Suprapubic skin (tissue), 4 donors: Measurements from ENCODE around the gene YARS2. TPM values are rescaled to one million over a fixed set of nuclear protein-coding genes. Genes with fewer than 3 reads are reported as not detected.

Source experiments
- DNase-seq, 2 donors: peaks; one replicate each; pipeline ENCODE4 v3.0.0-alpha.2; 2019; ENCODE audit warnings: low spot score in 2 of 2
- H3K27ac ChIP-seq: fragments of 200-600 bp; sonication (generic); one replicate; pipeline ENCODE4 v1.5.1; 2019
- H3K27me3 ChIP-seq: fragments of 200-600 bp; sonication (generic); one replicate; pipeline ENCODE4 v1.5.1; 2019
- H3K36me3 ChIP-seq: fragments of 200-600 bp; sonication (generic); one replicate; pipeline ENCODE4 v1.5.1; 2019
- H3K4me1 ChIP-seq: fragments of 200-600 bp; sonication (generic); one replicate; pipeline ENCODE4 v1.5.1; 2019
- H3K4me3 ChIP-seq: fragments of 200-600 bp; sonication (generic); one replicate; pipeline ENCODE4 v1.5.1; 2019; ENCODE audit warnings: mild to moderate bottlenecking
- H3K9me3 ChIP-seq: fragments of 200-600 bp; sonication (generic); one replicate; pipeline ENCODE4 v1.5.1; 2019
- CTCF ChIP-seq, 2 donors: fragments of 200-600 bp in 1 of 2; fragments of 450-650 bp in 1 of 2; sonication (generic) in 1 of 2; IDR thresholded peaks; one replicate each; pipeline ENCODE4 v1.5.1; 2016 to 2019; ENCODE audit warnings: antibody characterized with exemption in 2 of 2, mild to moderate bottlenecking in 1 of 2, moderate library complexity in 1 of 2
- EP300 ChIP-seq: sonication (generic); formaldehyde crosslinking; IDR thresholded peaks from one replicate; pipeline ENCODE4 v1.6.1; 2017; ENCODE audit warnings: antibody characterized with exemption
- POLR2A ChIP-seq, 2 donors: fragments of 450-650 bp; IDR thresholded peaks; one replicate each; pipeline ENCODE4 v1.6.1; 2017; ENCODE audit warnings: antibody characterized with exemption in 2 of 2, mild to moderate bottlenecking in 2 of 2, moderate library complexity in 2 of 2
- POLR2AphosphoS5 ChIP-seq, 3 donors: sonication (generic); formaldehyde crosslinking; IDR thresholded peaks; one replicate each; pipeline ENCODE4 v1.6.1; 2017; ENCODE audit warnings: antibody characterized with exemption in 3 of 3
- WGBS: methylation state at CpG from one replicate; pipeline ENCODE4 v1.1.5; 2018; 5-methylcytosine and 5-hydroxymethylcytosine counted together
- total RNA-seq, 4 donors: library from RNA; depleted of rRNA; stranded (reverse); fragments of >200 nt; gene quantifications; one replicate each; pipeline ENCODE4 v1.1.0, GENCODE V29; 2016

The YARS2 gene
- total RNA-seq, 4 donors from 2014 or later: 17.1 to 26.5 (median 23.1) TPM

- Histone ChIP-seq H3K27me3 (no peaks in the 10 kb centered on the region), H3K9me3 (no peaks in the 10 kb centered on the region), H3K4me3 (no peak overlapping the region), H3K4me1 (no peaks in the 10 kb centered on the region), H3K36me3 (peaks cover 79% of the 10 kb centered on the region), H3K27ac (no peak overlapping the region)
- WGBS: 97% methylated on average over 2 of the region's 2 CpGs
- no peak for DNase-seq
- TF ChIP-seq EP300: no peak
- TF ChIP-seq CTCF (IDR thresholded peaks at IDR 0.05): no peak
- TF ChIP-seq POLR2A (IDR thresholded peaks at IDR 0.05): no peak
- TF ChIP-seq POLR2AphosphoS5 (IDR thresholded peaks at IDR 0.05): no peak
These were observed 16.4 kb downstream of the YARS2 start for GRCh38 chr12:32739279-32739678.

GRCh38 chr12:32737715-32738114, 18.0 kb downstream of the YARS2 start:
- 99% methylated on average over 2 of the region's 2 CpGs for WGBS
- H3K9me3 ChIP-seq: no peaks in the 10 kb centered on the region
- H3K36me3 ChIP-seq: peaks cover 76% of the 10 kb centered on the region
- H3K4me3 ChIP-seq: no peak overlapping the region
- no peak for DNase-seq
- H3K27me3 ChIP-seq: no peaks in the 10 kb centered on the region
- H3K4me1 ChIP-seq: no peaks in the 10 kb centered on the region
- no peak for TF ChIP-seq CTCF (IDR thresholded peaks at IDR 0.05)
- no peak for TF ChIP-seq POLR2AphosphoS5 (IDR thresholded peaks at IDR 0.05)
- no peak for TF ChIP-seq EP300
- no peak for TF ChIP-seq POLR2A (IDR thresholded peaks at IDR 0.05)
- no peak overlapping the region for H3K27ac ChIP-seq

- WGBS: 85% methylated on average over 3 of the region's 3 CpGs
- no peak for DNase-seq
- H3K36me3 ChIP-seq: peaks cover 76% of the 10 kb centered on the region
- H3K27ac ChIP-seq: no peak overlapping the region
- TF ChIP-seq EP300: no peak
- TF ChIP-seq POLR2AphosphoS5 (IDR thresholded peaks at IDR 0.05): no peak
- no peak for TF ChIP-seq CTCF (IDR thresholded peaks at IDR 0.05)
- TF ChIP-seq POLR2A (IDR thresholded peaks at IDR 0.05): no peak
- no peaks in the 10 kb centered on the region for H3K27me3 ChIP-seq
- no peak overlapping the region for H3K4me3 ChIP-seq
- no peaks in the 10 kb centered on the region for H3K9me3 ChIP-seq
- no peaks in the 10 kb centered on the region for H3K4me1 ChIP-seq
These were observed 19.3 kb downstream of the YARS2 start for GRCh38 chr12:32736445-32736844.

- Histone ChIP-seq H3K4me3 (no peak overlapping the region), H3K9me3 (no peaks in the 10 kb centered on the region), H3K27ac (no peak overlapping the region), H3K36me3 (peaks cover 78% of the 10 kb centered on the region), H3K27me3 (no peaks in the 10 kb centered on the region), H3K4me1 (no peaks in the 10 kb centered on the region)
- WGBS: 100% methylated on average over 1 of the region's 1 CpG
- TF ChIP-seq EP300 (no peak), POLR2A (IDR thresholded peaks at IDR 0.05) (no peak), CTCF (IDR thresholded peaks at IDR 0.05) (no peak), POLR2AphosphoS5 (IDR thresholded peaks at IDR 0.05) (no peak)
- no peak for DNase-seq
These were observed 20.7 kb downstream of the YARS2 start for GRCh38 chr12:32734952-32735351.

- TF ChIP-seq EP300 (no peak), CTCF (IDR thresholded peaks at IDR 0.05) (no peak), POLR2A (IDR thresholded peaks at IDR 0.05) (no peak), POLR2AphosphoS5 (IDR thresholded peaks at IDR 0.05) (no peak)
- whole genome bisulfite sequencing: 78% methylated on average over 3 of the region's 3 CpGs
- peaks cover 63% of the 10 kb centered on the region for H3K36me3 ChIP-seq
These were observed 28.5 kb downstream of the YARS2 start for GRCh38 chr12:32727237-32727636.

More at GRCh38 chr12:32727237-32727636, 28.5 kb downstream of the YARS2 start:
- DNase-seq: no peak
- H3K4me1 ChIP-seq: no peaks in the 10 kb centered on the region
- H3K4me3 ChIP-seq: no peak overlapping the region
- H3K9me3 ChIP-seq: no peaks in the 10 kb centered on the region
- no peaks in the 10 kb centered on the region for H3K27me3 ChIP-seq
- no peak overlapping the region for H3K27ac ChIP-seq
